HepG2 (cell line): Measurements from ENCODE around the gene TM4SF1. TPM values are rescaled to one million over a fixed set of nuclear protein-coding genes. Genes with fewer than 3 reads are reported as not detected.
A peak's percentile ranks its signal among the peaks of the same experiment; 100 is the strongest.

Source experiments
- BRCA1 ChIP-seq: sonication (generic); formaldehyde crosslinking; IDR thresholded peaks from 2 replicates; pipeline ENCODE4 v1.4.0; 2020; ENCODE audit warnings: missing genetic modification reagents
- HNRNPUL1 ChIP-seq: fragments of 200-400 bp; formaldehyde crosslinking; IDR thresholded peaks from 2 replicates; pipeline ENCODE4 v1.6.1; 2017; ENCODE audit warnings: low read depth, mild to moderate bottlenecking, low read length, moderate library complexity
- KMT2A ChIP-seq: sonication (generic); formaldehyde crosslinking; IDR thresholded peaks from 2 replicates; pipeline ENCODE4 v1.4.0; 2020; ENCODE audit warnings: missing genetic modification reagents
- MAF1 ChIP-seq: sonication (generic); formaldehyde crosslinking; IDR thresholded peaks from 2 replicates; pipeline ENCODE4 v1.5.0; 2020; ENCODE audit warnings: missing genetic modification reagents, borderline replicate concordance
- MAX ChIP-seq: IDR thresholded peaks from 2 replicates; pipeline ENCODE4 v1.6.1; 2012; ENCODE audit warnings: inconsistent platforms
- MBNL3 ChIP-seq: fragments of 250-450 bp; sonication (Bioruptor Pico); conservative IDR thresholded peaks from 2 replicates; pipeline ENCODE4 v1.8.0; 2022; ENCODE audit warnings: mild to moderate bottlenecking, inconsistent platforms
- NFAT5 ChIP-seq: sonication (generic); formaldehyde crosslinking; IDR thresholded peaks from 2 replicates; pipeline ENCODE4 v1.4.0; 2020; ENCODE audit warnings: missing genetic modification reagents
- NRL ChIP-seq: sonication (generic); formaldehyde crosslinking; IDR thresholded peaks from 2 replicates; pipeline ENCODE4 v1.5.0; 2020; ENCODE audit warnings: missing genetic modification reagents, mild to moderate bottlenecking, moderate library complexity, borderline replicate concordance
- PTBP1 ChIP-seq: fragments of 200-400 bp; formaldehyde crosslinking; IDR thresholded peaks from 2 replicates; pipeline ENCODE4 v1.6.1; 2018; ENCODE audit warnings: low read length, low read depth; ENCODE audit not compliant: poor library complexity, severe bottlenecking
- RBFOX2 ChIP-seq: fragments of 200-400 bp; formaldehyde crosslinking; IDR thresholded peaks from 2 replicates; pipeline ENCODE4 v1.6.1; 2017; ENCODE audit warnings: low read depth, mild to moderate bottlenecking, low read length
- REXO4 ChIP-seq: sonication (generic); formaldehyde crosslinking; IDR thresholded peaks from 2 replicates; pipeline ENCODE4 v1.8.0; 2022; ENCODE audit warnings: missing genetic modification reagents, mild to moderate bottlenecking, borderline replicate concordance
- SYNCRIP ChIP-seq: fragments of 200-400 bp; formaldehyde crosslinking; IDR thresholded peaks from 2 replicates; pipeline ENCODE4 v1.6.1; 2018; ENCODE audit warnings: mild to moderate bottlenecking, low read depth, low read length; ENCODE audit not compliant: insufficient read depth
- TERF1 ChIP-seq: sonication (generic); formaldehyde crosslinking; IDR thresholded peaks from 2 replicates; pipeline ENCODE4 v1.8.0; 2022; ENCODE audit warnings: mild to moderate bottlenecking, missing genetic modification reagents, moderate library complexity
- ZBTB2 ChIP-seq: sonication (generic); formaldehyde crosslinking; IDR thresholded peaks from 2 replicates; pipeline ENCODE4 v1.8.0; 2022; ENCODE audit warnings: low read depth, missing genetic modification reagents
- ZBTB20 ChIP-seq: sonication (generic); formaldehyde crosslinking; IDR thresholded peaks from 2 replicates; pipeline ENCODE4 v1.8.1; 2023; ENCODE audit warnings: missing genetic modification reagents, low read depth, mild to moderate bottlenecking, borderline replicate concordance
- ZNF180 ChIP-seq: sonication (generic); formaldehyde crosslinking; IDR thresholded peaks from 2 replicates; pipeline ENCODE4 v1.4.0; 2020; ENCODE audit warnings: low read depth, missing genetic modification reagents, borderline replicate concordance
- ZNF484 ChIP-seq: sonication (generic); formaldehyde crosslinking; IDR thresholded peaks from 2 replicates; pipeline ENCODE4 v1.5.1; 2020; ENCODE audit warnings: mild to moderate bottlenecking, low read depth, missing genetic modification reagents, borderline replicate concordance
- ZUFSP ChIP-seq: sonication (generic); formaldehyde crosslinking; IDR thresholded peaks from 2 replicates; pipeline ENCODE4 v1.9.0; 2021; ENCODE audit warnings: missing genetic modification reagents, mild to moderate bottlenecking, borderline replicate concordance
- polyA plus RNA-seq, 8 experiments: library from polyadenylated mRNA; depleted of rRNA in 3 of 8; stranded (reverse) in 7 of 8; unstranded in 1 of 8; fragments of >200 nt; fragmentation: Illumina TruSeq in 4 of 8; extraction: Trizol in 4 of 8; gene quantifications; 2 replicates each; pipeline versions ENCODE4 v1.2.1 to v1.2.3, GENCODE V29; 2011 to 2016; ENCODE audit warnings: low read depth in 4 of 8, missing spikeins in 1 of 8, mixed read lengths in 1 of 8; ENCODE audit not compliant: insufficient read depth in 1 of 8
- total RNA-seq, 5 experiments: library from RNA; depleted of rRNA; stranded (reverse); fragments of >200 nt; fragmentation: Illumina TruSeq; extraction: Trizol; gene quantifications; 2 replicates each; pipeline ENCODE4 v1.2.3, GENCODE V29; 2016; ENCODE audit warnings: low read depth in 1 of 5

Gene TM4SF1
- total and polyA plus RNA-seq, 2 of the 13 experiments (the other 11 are each of a cell fraction or from before 2014, with no cell fraction given): 431 to 1,359 TPM

GRCh38 chr3:149377408-149378364 lies at the start of gene TM4SF1 (continued):
- no peak; the same call in 1 of the 2 replicates for TF ChIP-seq ZBTB20
- TF ChIP-seq MAX: no peak; the same call in 1 of the 2 replicates
- no peak; the same call in 1 of the 2 replicates for TF ChIP-seq ZNF484
- no peak for TF ChIP-seq HNRNPUL1
- TF ChIP-seq SYNCRIP: no peak
- TF ChIP-seq ZUFSP (CRISPR knock-in tag): no peak
- TF ChIP-seq KMT2A (CRISPR knock-in tag): peak; percentile 76; the same call in 1 of the 2 replicates
- no peak for TF ChIP-seq NRL (CRISPR knock-in tag)
- no peak for TF ChIP-seq PTBP1
- 0 out of 2 replicates have a peak, but pooled peaks have one; percentile 31 for TF ChIP-seq MAF1
- no peak for TF ChIP-seq TERF1 (CRISPR knock-in tag)
- TF ChIP-seq ZBTB2: no peak
- peak; percentile 78 for TF ChIP-seq RBFOX2
- no peak for TF ChIP-seq NFAT5 (CRISPR knock-in tag)
- no peak for TF ChIP-seq MBNL3 (CRISPR knock-in tag)
- TF ChIP-seq BRCA1 (CRISPR knock-in tag): peak; percentile 92
- no peak for TF ChIP-seq ZNF180 (CRISPR knock-in tag)
- TF ChIP-seq REXO4 (CRISPR knock-in tag): no peak
